Measurements from ENCODE around the gene GLCE. TPM values are rescaled to one million over a fixed set of nuclear protein-coding genes. Genes with fewer than 3 reads are reported as not detected.

Gene GLCE
- total RNA-seq, 1 experiment from 2014 or later: 12.5 TPM

DNA sequence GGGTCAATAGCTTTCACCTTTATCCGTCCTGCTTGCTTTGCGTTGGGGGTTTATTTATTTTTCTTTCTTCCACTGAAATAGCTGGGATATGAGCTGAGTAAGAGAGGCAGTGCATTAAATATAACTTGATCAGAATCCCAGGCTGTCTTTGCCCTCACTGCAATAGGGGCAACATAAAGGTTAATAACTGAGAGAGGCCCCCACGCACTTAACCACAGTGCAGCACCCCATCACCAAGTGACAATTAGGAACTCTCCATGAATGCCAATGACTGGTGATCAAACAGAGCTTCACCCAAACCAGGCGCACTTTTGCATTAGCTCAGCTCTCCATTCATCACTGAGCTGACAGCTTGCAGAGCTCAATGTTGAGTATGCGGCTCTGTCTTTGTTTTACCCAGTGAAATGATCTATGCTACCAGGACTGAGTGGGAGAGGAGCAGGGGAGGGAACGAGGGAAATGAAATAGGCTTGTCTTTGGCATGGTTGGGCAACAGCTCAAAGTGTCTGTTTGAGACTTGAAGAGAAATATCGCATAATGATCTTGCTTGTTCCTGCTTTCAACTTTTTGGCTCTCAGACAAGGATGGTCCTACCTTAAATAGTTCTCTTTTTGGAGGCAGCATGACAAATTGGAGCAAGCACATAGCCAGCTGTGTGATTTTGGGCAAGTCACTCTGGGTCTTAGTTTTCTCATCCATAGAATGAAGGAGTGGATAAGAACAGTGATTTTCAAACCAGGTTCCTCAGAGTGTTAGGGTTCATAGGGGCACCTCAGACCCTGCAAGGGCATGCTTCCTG, 14.5 kb upstream of the GLCE start:
- Mint-ChIP-seq H3K4me1 (0 out of 2 replicates have a peak, but pooled peaks cover 4% of the 10 kb centered on the region), H3K4me3 (no peak overlapping the region), H3K27me3 (ENCODE audit: low read depth) (peaks cover 25% of the 10 kb centered on the region), H3K36me3 (peaks cover 5% of the 10 kb centered on the region; the same call in 1 of the 2 replicates), H3K9me3 (peaks cover 9% of the 10 kb centered on the region), H3K27ac (no peak overlapping the region)
- TF ChIP-seq EMX1 (CRISPR knock-in tag; IDR thresholded peaks at IDR 0.05): no peak
- no peak for TF ChIP-seq ZNF671 (CRISPR knock-in tag; IDR thresholded peaks at IDR 0.05)
- no peak for TF ChIP-seq NFATC4 (CRISPR knock-in tag; IDR thresholded peaks at IDR 0.05)
- no peak for TF ChIP-seq ZNF138 (CRISPR knock-in tag; conservative IDR thresholded peaks at IDR 0.05)
- TF ChIP-seq, protein P1, sequence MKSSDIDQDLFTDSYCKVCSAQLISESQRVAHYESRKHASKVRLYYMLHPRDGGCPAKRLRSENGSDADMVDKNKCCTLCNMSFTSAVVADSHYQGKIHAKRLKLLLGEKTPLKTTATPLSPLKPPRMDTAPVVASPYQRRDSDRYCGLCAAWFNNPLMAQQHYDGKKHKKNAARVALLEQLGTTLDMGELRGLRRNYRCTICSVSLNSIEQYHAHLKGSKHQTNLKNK (CRISPR knock-in tag; IDR thresholded peaks at IDR 0.05): no peak
- no peak for TF ChIP-seq FOXK1 (CRISPR knock-in tag; IDR thresholded peaks at IDR 0.05)
- TF ChIP-seq NR1H2 (CRISPR knock-in tag; IDR thresholded peaks at IDR 0.05): no peak
- TF ChIP-seq, protein P2, sequence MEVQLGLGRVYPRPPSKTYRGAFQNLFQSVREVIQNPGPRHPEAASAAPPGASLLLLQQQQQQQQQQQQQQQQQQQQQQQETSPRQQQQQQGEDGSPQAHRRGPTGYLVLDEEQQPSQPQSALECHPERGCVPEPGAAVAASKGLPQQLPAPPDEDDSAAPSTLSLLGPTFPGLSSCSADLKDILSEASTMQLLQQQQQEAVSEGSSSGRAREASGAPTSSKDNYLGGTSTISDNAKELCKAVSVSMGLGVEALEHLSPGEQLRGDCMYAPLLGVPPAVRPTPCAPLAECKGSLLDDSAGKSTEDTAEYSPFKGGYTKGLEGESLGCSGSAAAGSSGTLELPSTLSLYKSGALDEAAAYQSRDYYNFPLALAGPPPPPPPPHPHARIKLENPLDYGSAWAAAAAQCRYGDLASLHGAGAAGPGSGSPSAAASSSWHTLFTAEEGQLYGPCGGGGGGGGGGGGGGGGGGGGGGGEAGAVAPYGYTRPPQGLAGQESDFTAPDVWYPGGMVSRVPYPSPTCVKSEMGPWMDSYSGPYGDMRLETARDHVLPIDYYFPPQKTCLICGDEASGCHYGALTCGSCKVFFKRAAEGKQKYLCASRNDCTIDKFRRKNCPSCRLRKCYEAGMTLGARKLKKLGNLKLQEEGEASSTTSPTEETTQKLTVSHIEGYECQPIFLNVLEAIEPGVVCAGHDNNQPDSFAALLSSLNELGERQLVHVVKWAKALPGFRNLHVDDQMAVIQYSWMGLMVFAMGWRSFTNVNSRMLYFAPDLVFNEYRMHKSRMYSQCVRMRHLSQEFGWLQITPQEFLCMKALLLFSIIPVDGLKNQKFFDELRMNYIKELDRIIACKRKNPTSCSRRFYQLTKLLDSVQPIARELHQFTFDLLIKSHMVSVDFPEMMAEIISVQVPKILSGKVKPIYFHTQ (CRISPR knock-in tag; IDR thresholded peaks at IDR 0.05): no peak
- TF ChIP-seq, protein P3, sequence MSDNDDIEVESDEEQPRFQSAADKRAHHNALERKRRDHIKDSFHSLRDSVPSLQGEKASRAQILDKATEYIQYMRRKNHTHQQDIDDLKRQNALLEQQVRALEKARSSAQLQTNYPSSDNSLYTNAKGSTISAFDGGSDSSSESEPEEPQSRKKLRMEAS (CRISPR knock-in tag; IDR thresholded peaks at IDR 0.05): no peak
- no peak for TF ChIP-seq GTF2I (CRISPR knock-in tag; conservative IDR thresholded peaks at IDR 0.05)
- DNase-seq (ENCODE audit: low spot score) (no peak), ATAC-seq (no peak)
- POLR2A ChIA-PET: no interaction called here
- CTCF ChIA-PET: interaction anchor here (1.2 kb wide), 1 partner anchor 11 kb away, joined by 5 read pairs; no protein-coding TSS in a partner anchor

DNA sequence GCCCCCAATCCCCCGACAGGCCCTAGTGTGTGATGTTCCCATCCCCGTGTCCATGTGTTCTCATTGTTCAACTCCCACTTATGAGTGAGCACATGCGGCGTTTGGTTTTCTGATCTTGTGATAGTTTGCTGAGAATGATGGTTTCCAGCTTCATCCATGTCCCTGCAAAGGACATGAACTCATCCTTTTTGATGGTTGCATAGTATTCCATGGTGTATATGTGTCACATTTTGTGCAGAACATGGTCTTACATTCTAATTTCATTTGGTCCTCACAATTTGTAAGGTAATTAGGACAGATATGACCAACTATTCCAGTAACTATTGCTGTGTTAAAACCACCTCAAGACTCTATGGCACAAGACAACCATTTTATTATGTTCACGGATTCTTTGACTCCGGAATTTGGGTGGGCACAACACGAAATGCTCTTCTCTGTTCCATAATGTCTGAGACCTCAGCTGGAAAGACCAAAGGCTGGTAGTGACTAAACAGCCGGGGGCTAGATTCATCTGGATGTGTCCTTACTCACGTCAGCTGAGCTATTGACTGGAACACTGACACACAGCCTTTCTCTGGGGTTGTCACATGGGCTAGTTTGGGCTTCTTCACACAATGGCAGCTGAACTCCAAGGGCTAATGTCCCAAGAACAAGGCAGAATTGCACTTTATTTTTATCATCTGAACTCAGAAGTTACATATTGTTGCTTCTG, 13.6 kb upstream of the GLCE start:
- DNase-seq (ENCODE audit: low spot score) (no peak), ATAC-seq (no peak)
- TF ChIP-seq, protein P4, sequence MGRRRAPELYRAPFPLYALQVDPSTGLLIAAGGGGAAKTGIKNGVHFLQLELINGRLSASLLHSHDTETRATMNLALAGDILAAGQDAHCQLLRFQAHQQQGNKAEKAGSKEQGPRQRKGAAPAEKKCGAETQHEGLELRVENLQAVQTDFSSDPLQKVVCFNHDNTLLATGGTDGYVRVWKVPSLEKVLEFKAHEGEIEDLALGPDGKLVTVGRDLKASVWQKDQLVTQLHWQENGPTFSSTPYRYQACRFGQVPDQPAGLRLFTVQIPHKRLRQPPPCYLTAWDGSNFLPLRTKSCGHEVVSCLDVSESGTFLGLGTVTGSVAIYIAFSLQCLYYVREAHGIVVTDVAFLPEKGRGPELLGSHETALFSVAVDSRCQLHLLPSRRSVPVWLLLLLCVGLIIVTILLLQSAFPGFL (CRISPR knock-in tag; IDR thresholded peaks at IDR 0.05; ENCODE audit: borderline replicate concordance): no peak
- TF ChIP-seq GRHL2 (CRISPR knock-in tag; IDR thresholded peaks at IDR 0.05; ENCODE audit: insufficient replicate concordance, severe bottlenecking) (no peak), ZNF396 (CRISPR knock-in tag; IDR thresholded peaks at IDR 0.05; ENCODE audit: borderline replicate concordance) (no peak), HMGA2 (CRISPR knock-in tag; IDR thresholded peaks at IDR 0.05) (no peak)
- TF ChIP-seq, protein P5, sequence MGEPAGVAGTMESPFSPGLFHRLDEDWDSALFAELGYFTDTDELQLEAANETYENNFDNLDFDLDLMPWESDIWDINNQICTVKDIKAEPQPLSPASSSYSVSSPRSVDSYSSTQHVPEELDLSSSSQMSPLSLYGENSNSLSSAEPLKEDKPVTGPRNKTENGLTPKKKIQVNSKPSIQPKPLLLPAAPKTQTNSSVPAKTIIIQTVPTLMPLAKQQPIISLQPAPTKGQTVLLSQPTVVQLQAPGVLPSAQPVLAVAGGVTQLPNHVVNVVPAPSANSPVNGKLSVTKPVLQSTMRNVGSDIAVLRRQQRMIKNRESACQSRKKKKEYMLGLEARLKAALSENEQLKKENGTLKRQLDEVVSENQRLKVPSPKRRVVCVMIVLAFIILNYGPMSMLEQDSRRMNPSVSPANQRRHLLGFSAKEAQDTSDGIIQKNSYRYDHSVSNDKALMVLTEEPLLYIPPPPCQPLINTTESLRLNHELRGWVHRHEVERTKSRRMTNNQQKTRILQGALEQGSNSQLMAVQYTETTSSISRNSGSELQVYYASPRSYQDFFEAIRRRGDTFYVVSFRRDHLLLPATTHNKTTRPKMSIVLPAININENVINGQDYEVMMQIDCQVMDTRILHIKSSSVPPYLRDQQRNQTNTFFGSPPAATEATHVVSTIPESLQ (CRISPR knock-in tag; IDR thresholded peaks at IDR 0.05): no peak
- Mint-ChIP-seq H3K36me3 (peaks cover 5% of the 10 kb centered on the region; the same call in 1 of the 2 replicates), H3K9me3 (peaks cover 8% of the 10 kb centered on the region), H3K4me1 (0 out of 2 replicates have a peak, but pooled peaks cover 4% of the 10 kb centered on the region), H3K27me3 (ENCODE audit: low read depth) (peaks cover 25% of the 10 kb centered on the region), H3K27ac (no peak overlapping the region), H3K4me3 (no peak overlapping the region)
- ChIA-PET POLR2A (no interaction called here), CTCF (no interaction called here)

All from WTC11 (cell line).